Glutamatergic neuron (in vitro differentiated cells): ENCODE results near the gene DRAP1. TPM values are rescaled to one million over a fixed set of nuclear protein-coding genes. Genes with fewer than 3 reads are reported as not detected.
A peak's percentile ranks its signal among the peaks of the same experiment; 100 is the strongest.

Experiments used
- DNase-seq: peaks from one replicate; pipeline ENCODE4 v3.0.0; 2022
- H3K27ac Mint-ChIP-seq: one replicate; pipeline ENCODE4 v1.8.0; 2020; ENCODE audit warnings: mild to moderate bottlenecking, mixed read lengths, inconsistent platforms; ENCODE audit not compliant: unreplicated experiment
- H3K27me3 Mint-ChIP-seq: one replicate; pipeline ENCODE4 v1.8.0; 2020; ENCODE audit warnings: mild to moderate bottlenecking, moderate library complexity, mixed read lengths, inconsistent platforms; ENCODE audit not compliant: unreplicated experiment
- H3K36me3 Mint-ChIP-seq: one replicate; pipeline ENCODE4 v1.8.0; 2020; ENCODE audit warnings: mild to moderate bottlenecking, mixed read lengths, inconsistent platforms; ENCODE audit not compliant: unreplicated experiment
- H3K4me1 Mint-ChIP-seq: one replicate; pipeline ENCODE4 v1.8.0; 2020; ENCODE audit warnings: mild to moderate bottlenecking, low read depth, mixed read lengths, inconsistent platforms; ENCODE audit not compliant: unreplicated experiment
- H3K4me3 Mint-ChIP-seq: one replicate; pipeline ENCODE4 v1.8.0; 2020; ENCODE audit warnings: mild to moderate bottlenecking, mixed read lengths, inconsistent platforms; ENCODE audit not compliant: unreplicated experiment
- H3K9me3 Mint-ChIP-seq: one replicate; pipeline ENCODE4 v1.8.0; 2020; ENCODE audit warnings: mild to moderate bottlenecking, moderate library complexity, mixed read lengths, inconsistent platforms; ENCODE audit not compliant: unreplicated experiment
- CTCF ChIP-seq: fragments of 200-600 bp; sonication (generic); IDR thresholded peaks from one replicate; pipeline ENCODE4 v1.5.0; 2021; ENCODE audit not compliant: partially characterized antibody, unreplicated experiment
- total RNA-seq: library from RNA; stranded (reverse); fragmentation: NEBNext Ultra II Directional; extraction: Animal tissue kit (Norgen Biotek cat#: 25700); gene quantifications from one replicate; pipeline ENCODE4 v1.2.1, GENCODE V29; 2021; ENCODE audit not compliant: unreplicated experiment

DRAP1 gene
- total RNA-seq, 1 donor from 2014 or later = 68.7 TPM

GRCh38 chr11:65886826-65887722 is 32.2 kb upstream of the DRAP1 start:
- Mint-ChIP-seq H3K4me3 (peak overlapping the region; percentile 97), H3K9me3 (peaks cover 26% of the 10 kb centered on the region)

GRCh38 chr11:65887723-65888162 is 31.5 kb upstream of the DRAP1 start:
- TF ChIP-seq CTCF = no peak
- H3K4me1 Mint-ChIP-seq = peaks cover 33% of the 10 kb centered on the region
- DNase-seq = no peak
- H3K27me3 Mint-ChIP-seq = peaks cover 18% of the 10 kb centered on the region
- peak overlapping the region; percentile 98 for H3K27ac Mint-ChIP-seq
- H3K36me3 Mint-ChIP-seq = no peaks in the 10 kb centered on the region
- H3K9me3 Mint-ChIP-seq = peaks cover 27% of the 10 kb centered on the region
- H3K4me3 Mint-ChIP-seq = peak overlapping the region; percentile 97

More at GRCh38 chr11:65886826-65887722, 32.2 kb upstream of the DRAP1 start:
- DNase-seq = no peak
- H3K4me1 Mint-ChIP-seq = peaks cover 27% of the 10 kb centered on the region
- TF ChIP-seq CTCF = no peak
- H3K36me3 Mint-ChIP-seq = no peaks in the 10 kb centered on the region
- peaks cover 18% of the 10 kb centered on the region for H3K27me3 Mint-ChIP-seq
- peak overlapping the region; percentile 98 for H3K27ac Mint-ChIP-seq

- Mint-ChIP-seq H3K27me3 (peaks cover 18% of the 10 kb centered on the region), H3K4me3 (peak within 1 kb of the TSS; percentile 97), H3K27ac (peak within 1 kb of the TSS; percentile 98), H3K9me3 (peaks cover 27% of the 10 kb centered on the region), H3K36me3 (no peaks in the 10 kb centered on the region), H3K4me1 (peaks cover 34% of the 10 kb centered on the region)
- peak; percentile 99 for DNase-seq
- TF ChIP-seq CTCF = peak; percentile 92
Observed at GRCh38 chr11:65888163-65888814, 30.9 kb upstream of the DRAP1 start, which contains the start of gene FIBP. FIBP (minus strand) TSS chr11:65888471; CDS start chr11:65888418, 53 bp downstream.

GRCh38 chr11:65890324-65891218 is 28.7 kb upstream of the DRAP1 start, which contains the start of gene CCDC85B:
CCDC85B (plus strand) TSS chr11:65890673; CDS start chr11:65890784, 111 bp downstream.
- no peaks in the 10 kb centered on the region for H3K36me3 Mint-ChIP-seq
- peaks cover 25% of the 10 kb centered on the region for H3K9me3 Mint-ChIP-seq
- peak; percentile 24 for TF ChIP-seq CTCF
- H3K4me3 Mint-ChIP-seq = peak within 1 kb of the TSS; percentile 97
- DNase-seq = peak; percentile 97
- H3K27me3 Mint-ChIP-seq = peaks cover 18% of the 10 kb centered on the region
- H3K4me1 Mint-ChIP-seq = peaks cover 29% of the 10 kb centered on the region
- H3K27ac Mint-ChIP-seq = peak within 1 kb of the TSS; percentile 84
